Stimulated activated CD8-positive, alpha-beta memory T cell treated with anti-CD3 and anti-CD28 coated beads, Interleukin-4, amount 100 ng/mL, for 24 hours (primary cell): ENCODE data around the gene TSFM.
A peak's percentile ranks its signal among the peaks of the same experiment; 100 is the strongest.
"Not testable (repeated sequence)": the region's sequence is repeated elsewhere in the genome, so short reads cannot be mapped to it uniquely, and the experiment has no call there.

Experiments
- DNase-seq: peaks from one replicate; pipeline ENCODE4 v3.0.0-alpha.2; 2020; ENCODE audit warnings: low read depth

The TSFM gene

GRCh38 chr12:57763881-57764661 is 18.5 kb upstream of the TSFM start:
- no peak for DNase-seq

GRCh38 chr12:57764662-57765002 is 18.0 kb upstream of the TSFM start:
- no peak for DNase-seq

GRCh38 chr12:57765003-57765697 is 17.4 kb upstream of the TSFM start:
- DNase-seq = no peak

GRCh38 chr12:57765698-57766463 is 16.7 kb upstream of the TSFM start:
- DNase-seq = no peak

- DNase-seq = no peak
Observed at GRCh38 chr12:57766464-57767304, 15.9 kb upstream of the TSFM start, which contains the start of gene CYP27B1. Gene CYP27B1, minus strand, starts transcription at chr12:57767078. Its CDS starts 37 bp downstream, at chr12:57767041.

GRCh38 chr12:57767305-57767698 is 15.3 kb upstream of the TSFM start:
- DNase-seq = no peak

GRCh38 chr12:57767876-57768275 is 14.7 kb upstream of the TSFM start:
- DNase-seq = no peak

GRCh38 chr12:57769594-57769993 is 13.0 kb upstream of the TSFM start:
- DNase-seq = no peak

- no peak for DNase-seq
Observed at GRCh38 chr12:57770734-57771133, 11.9 kb upstream of the TSFM start.

- DNase-seq = peak; percentile 85
Observed at GRCh38 chr12:57771236-57771872, 11.2 kb upstream of the TSFM start.

- peak; percentile 90 for DNase-seq
Observed at GRCh38 chr12:57771873-57772428, 10.6 kb upstream of the TSFM start, which contains the start of gene METTL1. Gene METTL1, minus strand, starts transcription at chr12:57772105. Its CDS starts 22 bp downstream, at chr12:57772083.

- DNase-seq = no peak
Observed at GRCh38 chr12:57772429-57773322, 9.9 kb upstream of the TSFM start, which contains the start of gene EEF1AKMT3. Gene EEF1AKMT3, plus strand, starts transcription at chr12:57772614. Its CDS starts 111 bp downstream, at chr12:57772725.

- DNase-seq = not testable (repeated sequence)
Observed at GRCh38 chr12:57774634-57775033, 8.0 kb upstream of the TSFM start.

GRCh38 chr12:57775044-57775443 is 7.5 kb upstream of the TSFM start:
- no peak for DNase-seq

GRCh38 chr12:57775563-57776246 is 6.9 kb upstream of the TSFM start:
- DNase-seq = no peak

- DNase-seq = no peak
Observed at GRCh38 chr12:57776247-57776587, 6.4 kb upstream of the TSFM start.

- no peak for DNase-seq
Observed at GRCh38 chr12:57777367-57777766, 5.2 kb upstream of the TSFM start.

- DNase-seq = no peak
Observed at GRCh38 chr12:57777911-57778310, 4.7 kb upstream of the TSFM start.

- DNase-seq = no peak
Observed at GRCh38 chr12:57779736-57780135, 2.9 kb upstream of the TSFM start.
